Upper lobe of left lung (tissue), 6 donors: ENCODE data around the gene PPFIA4. TPM values are rescaled to one million over a fixed set of nuclear protein-coding genes. Genes with fewer than 3 reads are reported as not detected.

Experiments
- ATAC-seq, 2 donors: fragments of 200-7000 bp; cut with Tn5 transposase; one replicate each; pipeline ENCODE4 v1.9.1; 2022; ENCODE audit warnings: mild to moderate bottlenecking in 2 of 2, moderate library complexity in 2 of 2; ENCODE audit not compliant: low FRiP score in 2 of 2
- DNase-seq, 2 donors: peaks; one replicate each; pipeline ENCODE4 v3.0.0-alpha.2; 2019 to 2020
- H3K27ac ChIP-seq, 4 donors: fragments of 200-600 bp; sonication (generic); one replicate each; pipeline ENCODE4 v1.5.1; 2016 to 2019
- H3K27me3 ChIP-seq, 4 donors: fragments of 200-600 bp; sonication (generic); one replicate each; pipeline ENCODE4 v1.5.1; 2017 to 2019
- H3K36me3 ChIP-seq, 4 donors: fragments of 200-600 bp; sonication (generic); one replicate each; pipeline ENCODE4 v1.5.1; 2016 to 2019
- H3K4me1 ChIP-seq, 4 donors: fragments of 200-600 bp; sonication (generic); one replicate each; pipeline ENCODE4 v1.5.1; 2018 to 2019
- H3K4me3 ChIP-seq, 4 donors: fragments of 200-600 bp; sonication (generic); one replicate each; pipeline ENCODE4 v1.5.1; 2017 to 2019; ENCODE audit warnings: mild to moderate bottlenecking in 2 of 4, moderate library complexity in 1 of 4
- H3K9me3 ChIP-seq, 4 donors: fragments of 200-600 bp; sonication (generic); one replicate each; pipeline ENCODE4 v1.5.1; 2018 to 2019
- CTCF ChIP-seq, 6 experiments: fragments of 450-650 bp in 4 of 6; fragments of 200-600 bp in 2 of 6; sonication (generic) in 2 of 6; IDR thresholded peaks; one replicate each; pipeline ENCODE4 v1.5.1; 2016 to 2019; ENCODE audit warnings: antibody characterized with exemption in 6 of 6
- EP300 ChIP-seq, 4 donors: sonication (generic); formaldehyde crosslinking; IDR thresholded peaks; one replicate each; pipeline ENCODE4 v1.5.1; 2017; ENCODE audit warnings: antibody characterized with exemption in 4 of 4, control low read depth in 2 of 4
- POLR2A ChIP-seq, 4 donors: fragments of 450-650 bp; IDR thresholded peaks; one replicate each; pipeline ENCODE4 v1.5.1; 2016 to 2017; ENCODE audit warnings: antibody characterized with exemption in 4 of 4, mild to moderate bottlenecking in 2 of 4
- POLR2AphosphoS5 ChIP-seq, 2 donors: sonication (generic); formaldehyde crosslinking; IDR thresholded peaks; one replicate each; pipeline ENCODE4 v1.5.1; 2017; ENCODE audit warnings: antibody characterized with exemption in 2 of 2
- WGBS, 2 donors: methylation state at CpG; one replicate each; pipeline ENCODE4 v1.1.5; 2017 to 2018; 5-methylcytosine and 5-hydroxymethylcytosine counted together
- total RNA-seq, 6 donors: library from RNA; depleted of rRNA in 4 of 6; stranded (reverse); fragments of >200 nt in 4 of 6; gene quantifications; one replicate each; pipeline versions ENCODE4 v1.1.0 to v1.2.1, GENCODE V29; 2016 to 2021
- donor health status: DM: no; HTN: no; CAD: no; lungs with moderate emphysema.
- donor health status: DM: no; HTN: yes; CAD: no; lungs with severe emphysema.

Gene PPFIA4
- total RNA-seq, 6 donors from 2014 or later: 0.63 to 9.7 (median 1.6) TPM

- Histone ChIP-seq H3K27ac (no peak overlapping the region), H3K9me3 (no peaks in the 10 kb centered on the region), H3K27me3 (no peaks in the 10 kb centered on the region), H3K36me3 (no peaks in the 10 kb centered on the region), H3K4me1 (peaks cover 3 to 10% (median 4%) of the 10 kb centered on the region in 4 donors), H3K4me3 (no peak overlapping the region)
- no peak for ATAC-seq
- 80 to 95% methylated on average over 7 of the region's 7 CpGs for WGBS, 2 donors
- TF ChIP-seq POLR2A (IDR thresholded peaks at IDR 0.05): no peak
- TF ChIP-seq CTCF (IDR thresholded peaks at IDR 0.05): no peak
- no peak for TF ChIP-seq POLR2AphosphoS5 (IDR thresholded peaks at IDR 0.05)
- no peak for TF ChIP-seq EP300 (IDR thresholded peaks at IDR 0.05)
- no peak for DNase-seq
These were observed 29.7 kb downstream of the PPFIA4 start for GRCh38 chr1:203056012-203056411.

- no peaks in the 10 kb centered on the region for H3K9me3 ChIP-seq
- H3K27ac ChIP-seq: no peak overlapping the region
- no peak for DNase-seq
- no peaks in the 10 kb centered on the region for H3K36me3 ChIP-seq
- H3K4me1 ChIP-seq: peaks cover 3 to 10% (median 4%) of the 10 kb centered on the region in 4 donors
- no peaks in the 10 kb centered on the region for H3K27me3 ChIP-seq
- no peak overlapping the region for H3K4me3 ChIP-seq
- WGBS, 2 donors: 93 to 97% methylated on average over 6 of the region's 6 CpGs
- no peak for TF ChIP-seq POLR2A (IDR thresholded peaks at IDR 0.05)
- TF ChIP-seq EP300 (IDR thresholded peaks at IDR 0.05): no peak
- no peak for TF ChIP-seq POLR2AphosphoS5 (IDR thresholded peaks at IDR 0.05)
- no peak for TF ChIP-seq CTCF (IDR thresholded peaks at IDR 0.05)
- no peak for ATAC-seq
These were observed 30.2 kb downstream of the PPFIA4 start for GRCh38 chr1:203056516-203056915.

GRCh38 chr1:203057911-203058675 lies 31.8 kb downstream of the PPFIA4 start:
- no peaks in the 10 kb centered on the region for H3K27me3 ChIP-seq
- no peak for DNase-seq
- H3K9me3 ChIP-seq: no peaks in the 10 kb centered on the region
- H3K36me3 ChIP-seq: no peaks in the 10 kb centered on the region
- no peak for TF ChIP-seq CTCF (IDR thresholded peaks at IDR 0.05)
- no peak for TF ChIP-seq POLR2AphosphoS5 (IDR thresholded peaks at IDR 0.05)
- no peak for TF ChIP-seq EP300 (IDR thresholded peaks at IDR 0.05)
- TF ChIP-seq POLR2A (IDR thresholded peaks at IDR 0.05): no peak
- ATAC-seq: peak in 1 of 2 donors; percentile 44
- no peak overlapping the region for H3K4me3 ChIP-seq
- peaks cover 3 to 10% (median 4%) of the 10 kb centered on the region in 4 donors for H3K4me1 ChIP-seq
- 47 to 48% methylated on average over 8 to 10 of the region's 10 CpGs for WGBS, 2 donors
- no peak overlapping the region for H3K27ac ChIP-seq

- H3K9me3 ChIP-seq: no peaks in the 10 kb centered on the region
- no peak overlapping the region for H3K27ac ChIP-seq
- no peak for DNase-seq
- no peak for TF ChIP-seq CTCF (IDR thresholded peaks at IDR 0.05)
- TF ChIP-seq EP300 (IDR thresholded peaks at IDR 0.05): no peak
- TF ChIP-seq POLR2AphosphoS5 (IDR thresholded peaks at IDR 0.05): no peak
- TF ChIP-seq POLR2A (IDR thresholded peaks at IDR 0.05): no peak
- peaks cover 3 to 10% (median 4%) of the 10 kb centered on the region in 4 donors for H3K4me1 ChIP-seq
- ATAC-seq: peak in 1 of 2 donors; percentile 37
- H3K36me3 ChIP-seq: no peaks in the 10 kb centered on the region
- H3K27me3 ChIP-seq: no peaks in the 10 kb centered on the region
- no peak overlapping the region for H3K4me3 ChIP-seq
- WGBS, 2 donors: 57 to 70% methylated on average over 1 of the region's 1 CpG
These were observed 32.3 kb downstream of the PPFIA4 start for GRCh38 chr1:203058676-203058935.

GRCh38 chr1:203059485-203059884 lies 33.2 kb downstream of the PPFIA4 start:
- TF ChIP-seq POLR2A (IDR thresholded peaks at IDR 0.05) (no peak), CTCF (IDR thresholded peaks at IDR 0.05) (no peak), EP300 (IDR thresholded peaks at IDR 0.05) (no peak), POLR2AphosphoS5 (IDR thresholded peaks at IDR 0.05) (no peak)
- H3K4me3 ChIP-seq: no peak overlapping the region
- no peaks in the 10 kb centered on the region for H3K36me3 ChIP-seq
- WGBS, 2 donors: 50 to 73% methylated on average over 2 of the region's 2 CpGs
- no peak overlapping the region for H3K27ac ChIP-seq
- DNase-seq (no peak), ATAC-seq (peak in 1 of 2 donors; percentile 44)
- peaks cover 3 to 10% (median 4%) of the 10 kb centered on the region in 4 donors for H3K4me1 ChIP-seq
- no peaks in the 10 kb centered on the region for H3K9me3 ChIP-seq
- H3K27me3 ChIP-seq: no peaks in the 10 kb centered on the region
